ENCODE results near the gene COPS4.
"Not testable (repeated sequence)": the region's sequence is repeated elsewhere in the genome, so short reads cannot be mapped to it uniquely, and the experiment has no call there.

Gene COPS4

DNA sequence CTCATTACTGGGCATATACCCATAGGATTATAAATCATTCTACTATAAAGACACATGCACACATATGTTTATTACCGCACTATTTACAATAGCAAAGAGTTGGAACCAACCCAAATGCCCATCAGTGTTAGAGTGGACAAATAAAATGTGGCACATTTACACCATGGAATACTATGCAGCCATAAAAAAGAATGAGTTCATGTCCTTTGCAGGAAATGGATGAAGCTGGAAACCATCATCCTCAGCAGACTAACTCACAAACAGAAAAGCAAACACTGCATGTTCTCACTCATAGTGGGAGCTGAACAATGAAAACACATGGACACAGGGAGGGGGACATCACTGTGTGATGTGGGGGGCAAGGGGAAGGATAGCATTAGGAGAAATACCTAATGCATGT lies 11.4 kb upstream of the COPS4 start:
- not testable (repeated sequence) for DNase-seq (ENCODE audit: low spot score)

DNA sequence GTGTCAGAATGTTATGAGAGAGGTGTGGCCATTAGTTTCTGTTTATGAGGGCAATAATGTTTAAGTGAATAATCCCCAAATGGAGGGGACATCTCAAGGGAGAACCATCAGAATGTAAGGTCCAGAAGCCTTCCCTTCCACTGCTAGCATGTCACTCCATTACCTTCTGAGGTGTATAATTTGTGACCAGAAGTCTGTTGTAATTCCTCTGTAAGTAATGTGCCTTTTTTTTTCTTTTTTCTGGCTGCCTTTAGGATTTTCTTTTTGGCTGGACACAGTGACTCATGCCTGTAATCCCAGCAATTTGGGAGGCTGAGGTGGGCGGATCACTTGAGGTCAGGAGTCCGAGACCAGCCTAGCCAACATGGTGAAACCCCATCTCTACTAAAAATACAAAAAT lies 10.8 kb upstream of the COPS4 start:
- DNase-seq (ENCODE audit: low spot score): no peak

DNA sequence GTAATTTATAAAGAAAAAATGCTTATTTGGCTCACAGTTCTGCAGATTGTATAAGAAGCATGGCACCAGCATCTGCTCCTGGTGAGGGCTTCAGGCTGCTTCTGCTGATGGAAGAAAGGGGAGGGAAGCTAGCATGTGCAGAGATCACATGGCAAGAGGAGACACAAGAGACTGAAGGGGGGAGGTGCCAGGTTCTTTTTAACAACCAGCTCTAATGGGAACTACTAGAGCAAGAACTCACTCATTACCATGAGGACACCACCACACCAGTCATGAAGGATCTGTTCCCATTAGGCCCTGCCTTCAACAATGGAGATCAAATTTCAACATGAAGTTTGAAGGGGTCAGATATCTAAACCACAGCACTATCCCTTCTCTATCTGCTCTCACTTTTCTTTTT lies 9.4 kb upstream of the COPS4 start:
- DNase-seq (ENCODE audit: low spot score): no peak

DNA sequence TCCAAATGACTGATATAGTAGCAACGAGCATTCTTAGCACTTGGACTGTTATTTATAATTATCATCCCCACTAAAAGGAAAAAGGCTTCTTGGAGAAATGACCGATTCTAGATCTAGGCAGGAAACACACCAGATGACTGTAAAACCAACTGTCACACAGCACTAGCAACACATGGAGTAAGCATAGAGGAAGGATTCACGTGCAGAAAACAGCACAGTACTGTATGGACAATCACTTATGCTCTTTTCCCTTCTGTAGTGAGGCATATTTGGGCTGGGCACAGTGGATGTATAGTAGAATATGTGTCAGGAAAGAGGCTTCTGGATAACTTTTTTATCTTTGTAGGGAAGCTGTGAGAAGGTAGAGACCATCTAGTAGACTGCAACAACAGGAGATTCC lies 6.0 kb upstream of the COPS4 start:
- no peak for DNase-seq (ENCODE audit: low spot score)

DNA sequence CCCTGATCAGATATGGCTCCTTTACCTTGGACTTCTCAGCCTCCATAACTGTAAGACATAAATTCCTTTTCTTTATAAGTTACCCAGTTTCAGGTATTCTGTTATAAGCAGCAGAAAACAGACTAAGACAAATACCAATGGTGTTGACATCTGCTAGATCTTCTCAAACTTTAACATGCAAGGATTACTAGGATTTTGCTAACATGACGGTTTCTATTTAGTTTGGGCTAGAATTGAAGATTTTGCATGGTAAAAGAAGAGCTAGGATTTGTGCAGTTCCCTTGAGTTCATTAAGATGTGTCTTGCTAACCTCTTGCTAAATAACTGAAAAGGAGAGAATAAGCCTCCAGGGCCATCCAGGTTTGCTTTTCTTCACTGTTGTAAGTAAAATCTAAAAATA lies 5.3 kb upstream of the COPS4 start:
- DNase-seq (ENCODE audit: low spot score): no peak

DNA sequence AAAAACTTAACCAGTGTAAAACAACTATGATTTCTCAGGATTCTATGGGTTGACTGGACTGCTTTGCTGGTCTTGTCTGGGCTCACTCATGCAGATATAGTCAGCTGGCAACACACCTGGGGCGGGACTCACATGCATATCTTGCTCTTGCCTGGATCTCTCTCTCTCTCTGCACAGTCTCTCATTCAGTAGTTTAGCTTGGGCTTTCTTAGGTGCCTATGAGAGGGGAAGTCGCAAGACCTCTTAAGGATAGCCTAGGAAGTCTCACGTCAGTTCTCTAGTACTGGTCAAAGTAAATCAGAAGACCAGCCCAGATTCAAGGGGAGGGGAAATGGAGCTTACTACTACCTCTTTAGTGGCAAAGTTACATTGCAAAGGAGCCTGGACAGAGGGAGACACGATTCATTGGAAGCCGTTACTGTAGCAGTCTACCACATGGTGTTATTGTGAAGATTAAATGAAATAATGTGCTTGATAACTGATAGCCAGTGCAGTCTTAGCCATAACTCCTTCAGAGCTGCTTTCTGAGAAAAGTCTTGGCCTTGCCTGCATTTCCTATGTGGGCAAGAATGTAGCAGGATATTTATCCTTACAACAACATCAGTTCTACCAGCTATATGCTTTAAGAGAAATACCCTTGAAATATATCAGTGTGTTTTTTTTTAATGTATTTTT lies 2.1 kb downstream of the COPS4 start:
- no peak for DNase-seq (ENCODE audit: low spot score)

DNA sequence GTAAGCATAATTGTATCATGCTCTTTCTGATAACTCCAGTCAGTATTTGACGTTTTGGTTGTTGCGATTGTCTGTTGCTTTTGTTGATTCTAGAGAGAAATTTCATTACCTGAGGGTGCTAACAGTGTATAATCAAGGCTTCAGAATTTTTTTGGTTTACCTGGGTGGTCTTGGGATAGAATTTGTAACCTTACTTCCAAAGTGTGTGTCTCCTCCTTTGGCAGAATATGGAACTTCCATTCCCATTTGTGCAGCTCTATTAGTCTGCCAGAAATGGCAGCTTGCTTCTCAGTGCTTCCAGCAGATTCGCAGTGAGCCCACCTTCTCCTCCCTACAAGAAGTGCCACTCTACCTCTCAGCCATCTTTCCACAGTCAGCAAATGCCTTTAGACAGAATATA lies 5.3 kb downstream of the COPS4 start:
- DNase-seq (ENCODE audit: low spot score): no peak

DNA sequence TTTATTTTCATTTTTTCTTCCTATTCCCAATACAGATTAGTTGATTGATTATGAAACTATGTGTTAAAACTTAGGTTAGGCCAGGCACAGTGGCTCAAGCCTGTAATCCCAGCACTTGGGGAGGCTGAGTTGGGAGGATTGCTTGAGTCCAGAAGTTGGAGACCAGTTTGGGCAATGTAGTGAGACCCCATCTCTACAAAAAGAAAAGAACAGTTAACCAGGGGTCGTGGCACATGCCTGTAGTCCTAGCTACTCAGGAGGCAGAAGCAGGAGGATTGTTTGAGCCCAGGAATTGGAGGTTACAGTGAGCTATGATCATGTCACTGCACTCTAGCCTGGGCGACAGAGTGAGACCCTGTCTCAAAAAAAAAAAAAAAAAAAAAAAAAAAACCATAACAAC lies 8.2 kb downstream of the COPS4 start:
- DNase-seq (ENCODE audit: low spot score): not testable (repeated sequence)

DNA sequence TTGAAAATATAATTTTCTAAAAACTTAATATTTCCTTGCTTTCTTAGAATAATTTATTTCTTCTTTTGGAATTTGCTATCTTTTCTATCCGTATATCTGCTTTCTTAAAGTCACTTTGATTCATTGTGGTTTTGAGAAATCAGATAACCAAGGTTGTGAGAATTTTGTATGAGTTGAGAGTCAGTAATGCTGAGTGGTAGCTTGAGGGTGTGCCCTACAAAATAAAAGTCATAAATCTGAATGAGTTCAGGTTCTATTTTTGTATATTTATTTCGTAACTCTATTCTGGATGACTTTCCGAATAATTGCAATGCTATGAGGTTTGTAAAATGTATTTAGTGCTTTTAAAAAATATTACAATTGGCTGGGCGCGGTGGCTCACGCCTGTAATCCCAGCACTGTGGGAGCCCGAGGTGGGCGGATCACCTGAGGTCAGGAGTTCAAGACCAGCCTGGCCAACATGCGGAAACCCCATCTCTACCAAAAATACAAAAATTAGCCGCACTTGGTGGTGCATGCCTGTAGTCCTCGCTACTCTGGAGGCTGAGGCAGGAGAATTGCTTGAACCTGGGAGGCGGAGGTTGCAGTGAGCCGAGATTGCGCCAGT lies 8.9 kb downstream of the COPS4 start:
- no peak for DNase-seq (ENCODE audit: low spot score)

DNA sequence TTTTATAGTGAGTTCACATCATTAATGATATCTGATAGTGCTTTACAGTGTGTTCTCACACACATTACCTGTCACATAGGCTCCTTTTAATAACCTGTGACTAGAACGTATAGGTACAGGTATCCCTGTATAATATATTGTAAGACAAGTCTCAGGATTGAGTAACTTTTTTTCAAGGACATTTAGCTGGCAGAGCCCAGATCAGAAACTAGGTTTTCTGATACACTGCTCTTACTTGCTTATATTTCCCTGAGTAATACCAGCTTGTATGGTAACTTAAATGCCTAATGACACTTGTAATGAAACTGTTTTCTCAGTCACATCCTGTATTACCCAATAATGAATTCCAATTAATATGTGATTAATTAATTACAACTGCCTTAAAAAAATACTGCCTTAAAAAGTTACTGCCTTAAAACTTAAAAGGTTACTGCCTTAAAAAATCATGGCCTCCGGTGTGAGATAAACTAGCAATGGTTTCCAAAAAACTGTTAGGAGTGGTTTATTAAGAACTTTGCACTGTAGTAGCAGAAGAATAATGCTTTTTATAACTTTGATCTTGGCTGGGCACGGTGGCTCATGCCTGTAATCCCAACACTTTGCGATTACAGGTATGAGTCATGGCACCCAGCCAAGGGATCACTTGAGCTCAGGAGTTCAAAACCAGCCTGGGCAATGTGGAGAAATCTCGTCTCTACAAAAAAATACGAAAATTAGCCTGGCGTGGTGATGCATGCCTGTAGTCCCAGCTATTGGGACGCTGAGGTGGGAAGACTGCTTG lies 11.9 kb downstream of the COPS4 start:
- no peak for DNase-seq (ENCODE audit: low spot score)

DNA sequence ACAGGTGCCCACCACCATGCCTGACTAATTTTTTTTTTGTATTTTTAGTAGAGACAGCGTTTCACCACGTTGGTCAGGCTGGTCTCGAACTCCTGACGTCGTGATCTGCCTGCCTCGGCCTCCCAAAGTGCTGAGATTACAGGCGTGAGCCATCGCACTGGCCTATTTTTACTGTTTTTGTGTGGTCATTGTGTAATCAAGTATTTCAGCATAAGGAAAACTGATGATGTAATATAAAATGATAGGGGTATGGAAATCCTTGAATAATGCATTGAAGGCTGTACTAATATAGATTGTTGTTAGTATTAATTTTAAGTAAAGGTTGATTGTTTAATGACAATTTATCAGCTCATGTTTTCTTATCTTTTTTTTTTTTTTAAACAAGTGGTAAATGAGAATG lies 13.8 kb downstream of the COPS4 start:
- not testable (repeated sequence) for DNase-seq (ENCODE audit: low spot score)

DNA sequence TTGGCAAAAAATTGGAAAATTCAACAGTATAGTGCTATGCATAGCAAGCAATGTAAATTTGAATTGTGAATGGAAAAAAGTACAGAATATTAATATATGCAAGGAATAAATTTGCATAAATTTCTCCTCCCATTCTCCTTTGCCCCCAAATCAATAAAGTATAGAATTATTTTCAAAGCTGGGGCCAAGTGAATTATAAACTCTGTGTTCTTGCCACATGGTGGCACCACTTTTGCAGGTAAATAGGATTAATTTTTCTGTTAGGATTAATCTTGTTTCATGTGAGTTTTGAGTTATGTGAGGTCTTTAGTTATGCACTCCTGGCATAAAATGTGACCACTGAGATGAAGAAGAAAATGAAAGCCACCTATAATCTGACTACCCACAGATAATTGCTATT lies 19.9 kb downstream of the COPS4 start:
- DNase-seq (ENCODE audit: low spot score): no peak

DNA sequence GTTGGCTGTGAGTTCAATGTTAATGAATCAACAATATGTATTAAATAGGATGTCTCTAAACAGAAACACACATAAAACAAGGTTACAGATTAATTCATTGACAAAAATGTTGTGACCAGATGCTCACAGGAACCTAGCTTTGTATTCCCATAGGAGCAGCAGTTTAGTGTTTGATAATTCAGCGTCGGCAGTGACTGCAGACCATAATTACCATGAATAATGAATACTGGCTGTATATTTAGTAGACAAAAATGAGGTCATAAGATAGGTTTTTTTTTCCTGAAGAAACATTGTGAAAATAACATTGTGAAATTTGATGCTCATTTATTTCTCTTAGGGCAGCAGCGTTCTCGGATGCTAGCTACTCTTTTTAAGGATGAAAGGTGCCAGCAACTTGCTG lies 27.8 kb downstream of the COPS4 start:
- no peak for DNase-seq (ENCODE audit: low spot score)

DNA sequence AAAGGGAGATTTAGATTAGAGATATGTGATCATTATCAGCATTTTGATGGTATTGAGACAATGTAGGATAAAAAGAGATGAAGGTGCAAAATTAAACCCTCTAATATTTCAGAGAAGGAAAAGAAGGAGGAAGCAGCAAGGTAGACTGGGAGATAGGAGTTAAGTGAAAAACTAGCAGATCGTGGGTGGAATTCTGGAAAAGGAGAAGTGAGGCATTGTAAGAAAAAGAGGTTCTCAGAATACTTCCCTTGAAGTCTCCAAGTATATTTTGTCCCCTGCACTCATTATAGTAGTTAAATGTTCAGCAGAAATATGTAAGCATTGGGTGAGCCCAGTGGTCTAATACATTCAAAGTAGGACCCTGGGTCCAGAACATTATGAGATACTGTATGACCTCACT lies 30.3 kb downstream of the COPS4 start:
- DNase-seq (ENCODE audit: low spot score): no peak

DNA sequence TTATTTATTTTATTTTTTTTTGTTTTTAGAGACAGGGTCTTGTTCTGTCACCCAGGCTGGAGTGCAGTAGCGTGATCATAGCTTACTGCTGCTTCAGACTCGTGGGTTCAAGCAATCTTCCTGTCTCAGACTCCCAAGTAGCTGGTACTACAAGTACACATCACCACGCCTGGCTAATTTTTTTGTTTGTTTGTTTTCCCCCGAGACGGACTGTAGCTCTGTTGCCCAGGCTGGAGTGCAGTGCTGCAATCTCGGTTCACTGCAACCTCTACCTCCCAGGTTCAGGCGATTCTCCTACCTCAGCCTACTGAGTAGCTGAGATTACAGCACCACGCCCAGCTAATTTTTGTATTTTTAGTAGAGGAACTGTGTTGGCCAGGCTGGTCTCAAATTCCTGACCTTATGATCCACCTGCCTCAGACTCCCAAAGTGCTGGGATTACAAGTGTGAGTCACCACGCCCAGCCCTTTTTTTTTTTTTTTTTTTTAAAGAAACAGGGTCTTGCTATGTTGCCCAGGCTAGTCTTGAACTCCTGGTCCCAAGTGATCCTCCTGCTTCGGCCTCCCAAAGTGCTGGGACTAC lies 32.2 kb downstream of the COPS4 start:
- DNase-seq (ENCODE audit: low spot score): no peak

DNA sequence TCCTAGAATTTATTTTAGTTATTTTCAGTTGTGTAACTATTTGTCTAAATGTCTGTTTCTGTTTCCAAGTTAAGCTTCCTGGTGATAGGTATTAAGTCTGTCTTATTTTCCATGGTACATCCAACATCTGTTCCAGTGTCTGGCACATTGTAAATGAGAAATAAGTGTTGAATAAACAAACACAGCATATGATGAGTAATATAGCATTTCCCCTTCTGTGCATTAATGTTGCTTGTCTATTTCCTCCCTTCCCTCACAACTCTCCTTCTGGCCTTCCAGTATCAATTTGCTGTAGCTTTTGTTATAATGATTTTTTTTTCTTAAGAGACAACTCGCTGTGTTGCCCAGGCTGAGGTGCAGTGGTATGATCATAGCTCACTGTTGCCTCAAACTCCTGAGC lies 36.1 kb downstream of the COPS4 start:
- DNase-seq (ENCODE audit: low spot score): no peak

DNA sequence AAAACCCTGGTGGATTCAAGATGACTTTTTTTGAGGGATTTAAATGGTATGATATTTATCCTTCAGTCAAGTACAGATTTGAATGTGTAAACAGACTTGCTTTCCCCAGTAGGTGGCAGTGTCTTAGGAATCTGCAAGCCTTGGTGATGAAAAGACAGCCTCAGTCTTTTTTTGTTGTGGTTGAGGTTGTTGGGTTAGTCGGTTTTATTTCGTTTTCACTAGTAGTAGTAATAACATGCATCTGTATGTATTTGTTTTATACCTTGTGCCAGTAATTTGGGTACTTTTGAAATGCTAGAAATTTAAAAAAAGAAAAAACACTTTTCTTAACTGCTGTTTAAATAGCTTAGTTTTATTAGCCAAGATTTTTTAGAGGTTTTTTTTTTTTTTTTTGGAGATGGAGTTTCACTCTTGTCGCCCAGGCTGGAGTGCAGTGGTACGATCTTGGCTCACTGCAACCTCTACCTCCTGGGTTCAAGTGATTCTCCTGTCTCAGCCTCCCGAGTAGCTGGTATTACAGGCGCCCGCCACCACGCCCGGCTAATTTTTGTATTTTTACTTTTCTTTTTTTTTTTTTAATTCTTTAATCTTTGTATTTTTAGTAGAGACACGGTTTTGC lies 39.2 kb downstream of the COPS4 start:
- DNase-seq (ENCODE audit: low spot score): peak; percentile 52

DNA sequence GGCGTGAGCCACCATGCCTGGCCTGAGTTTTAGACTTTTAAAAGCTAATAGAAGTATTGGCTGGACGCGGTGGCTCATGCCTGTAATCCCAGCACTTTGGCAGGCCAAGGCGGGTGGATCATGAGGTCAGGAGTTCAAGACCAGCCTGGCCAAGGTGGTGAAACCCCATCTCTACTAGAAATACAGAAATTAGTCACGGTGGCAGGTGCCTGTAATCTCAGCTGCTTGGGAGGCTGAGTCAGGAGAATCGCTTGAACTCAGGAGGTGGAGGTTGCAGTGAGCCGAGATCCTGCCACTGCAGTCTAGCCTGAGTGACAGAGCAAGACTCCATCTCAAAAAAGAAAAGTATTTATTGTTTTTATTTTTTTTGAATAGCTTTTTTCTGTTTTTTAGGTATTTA lies 39.8 kb downstream of the COPS4 start:
- DNase-seq (ENCODE audit: low spot score): not testable (repeated sequence)

DNA sequence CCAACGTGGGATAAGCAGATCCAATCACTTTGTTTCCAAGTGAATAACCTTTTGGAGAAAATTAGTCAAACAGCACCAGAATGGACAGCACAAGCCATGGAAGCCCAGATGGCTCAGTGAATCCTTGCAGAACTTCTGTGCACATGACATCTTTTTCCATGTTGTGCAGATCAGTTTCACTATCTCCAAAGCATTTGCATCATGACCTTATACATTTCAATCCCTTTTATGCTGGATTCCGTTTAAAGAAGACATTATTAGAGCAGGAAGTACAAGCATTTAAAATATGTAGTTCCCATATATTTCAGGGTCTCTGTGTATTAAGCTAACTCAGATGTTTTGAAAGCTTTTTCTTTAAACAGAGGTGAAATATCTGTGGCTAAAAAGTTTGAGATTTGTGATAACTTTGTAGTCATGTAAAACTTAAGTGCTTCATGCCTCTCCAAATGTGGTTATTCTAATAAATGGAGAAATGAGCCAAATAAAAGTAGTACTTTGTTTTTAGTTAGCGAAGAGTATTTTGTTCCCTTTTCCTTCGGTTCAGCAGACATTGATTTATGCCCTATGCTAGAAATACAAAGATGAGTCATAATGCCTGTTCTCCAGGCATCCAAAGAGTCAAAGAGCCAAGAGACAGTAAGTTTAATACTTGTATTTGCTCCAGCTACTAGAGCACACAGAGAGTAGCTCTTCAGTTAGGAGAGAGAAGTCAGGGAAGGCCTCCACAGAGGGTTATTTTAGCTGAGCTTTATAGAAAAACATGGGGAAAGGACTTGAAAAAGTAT lies 40.5 kb downstream of the COPS4 start:
- no peak for DNase-seq (ENCODE audit: low spot score)

DNA sequence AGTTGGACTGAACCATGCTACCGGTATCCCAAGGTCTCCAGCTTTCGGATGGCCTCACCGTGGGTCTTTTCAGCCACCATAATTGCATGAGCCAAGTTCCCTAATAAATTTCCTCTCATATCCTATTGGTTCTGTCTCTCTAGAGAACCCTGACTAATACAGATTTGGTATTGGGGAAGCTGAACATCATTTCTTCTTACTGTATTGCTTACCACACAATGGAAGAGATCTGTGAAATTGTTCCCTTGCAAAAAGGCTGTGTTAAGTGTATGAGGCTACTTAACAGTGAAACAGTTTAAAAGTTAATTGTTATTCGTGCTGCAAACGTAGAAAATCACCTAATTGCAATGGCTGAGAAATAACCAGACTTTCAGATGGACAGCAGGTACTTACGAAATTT lies 45.6 kb downstream of the COPS4 start:
- DNase-seq (ENCODE audit: low spot score): no peak

DNA sequence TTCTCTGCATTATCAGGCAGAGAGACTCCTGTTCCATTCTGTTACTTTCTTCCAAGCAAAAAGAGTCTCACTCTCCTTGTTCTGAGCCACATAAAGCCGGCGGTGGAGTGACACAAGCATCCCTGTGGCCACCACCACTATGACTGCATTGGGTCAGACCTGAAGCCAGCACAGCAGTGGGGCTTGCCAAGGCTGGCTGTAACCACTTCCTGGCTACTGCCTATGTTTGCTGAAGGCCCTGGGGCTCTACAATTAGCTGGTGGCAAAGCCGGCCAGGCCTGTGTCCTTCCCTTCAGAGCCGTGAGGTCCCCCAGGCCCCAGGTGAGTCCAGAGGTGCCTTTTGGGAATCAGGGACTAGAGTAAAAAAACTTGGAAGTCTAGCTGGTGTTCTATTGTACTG lies 47.8 kb downstream of the COPS4 start:
- DNase-seq (ENCODE audit: low spot score): no peak
